GM06990 (cell line): ENCODE results near the gene EDC3.
A peak's percentile ranks its signal among the peaks of the same experiment; 100 is the strongest.
"Not testable (repeated sequence)": the region's sequence is repeated elsewhere in the genome, so short reads cannot be mapped to it uniquely, and the experiment has no call there.

Experiments used
- DNase-seq: peaks from one replicate; pipeline ENCODE4 v3.0.0-alpha.2; 2011; ENCODE audit not compliant: insufficient read length; ENCODE audit errors: extremely low read depth
- H3K27me3 ChIP-seq: replicated peaks from 2 replicates; pipeline ENCODE4 v1.6.0; 2011; ENCODE audit warnings: low read length; ENCODE audit not compliant: control insufficient read depth, insufficient read depth
- H3K36me3 ChIP-seq: 2 replicates; pipeline ENCODE4 v1.5.1; 2011; ENCODE audit warnings: low read length; ENCODE audit not compliant: control insufficient read depth, insufficient read depth
- H3K4me3 ChIP-seq: replicated peaks from 2 replicates; pipeline ENCODE4 v1.5.1; 2011; ENCODE audit warnings: low read depth, mild to moderate bottlenecking, control low read depth, low read length
- TF ChIP-seq, protein P1 (sequence below): IDR thresholded peaks from 2 replicates; pipeline ENCODE4 v1.5.1; 2011; ENCODE audit warnings: low read length, control low read depth, mild to moderate bottlenecking, inconsistent platforms; ENCODE audit not compliant: insufficient read depth, poor library complexity, severe bottlenecking

The EDC3 gene

DNA sequence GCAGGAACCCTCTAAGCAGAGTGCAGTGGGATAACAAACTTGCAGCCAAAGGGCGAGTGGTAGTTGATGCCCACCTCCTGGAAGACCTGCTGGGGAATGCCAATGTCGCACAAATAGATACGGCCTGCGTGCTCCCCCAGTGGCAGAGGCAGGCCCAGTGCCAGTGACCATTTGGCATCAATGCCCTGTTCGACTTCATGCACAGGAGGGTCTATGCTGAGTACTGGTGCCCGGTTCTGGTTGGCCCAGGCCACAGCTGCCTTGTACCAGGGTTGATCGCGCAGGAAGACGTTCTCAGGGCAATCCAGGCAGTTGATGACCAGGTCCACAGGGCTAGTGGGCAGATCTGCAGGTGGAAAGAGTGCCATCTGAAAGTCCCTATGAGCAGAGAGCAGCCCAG is 63.2 kb downstream of the EDC3 start:
- DNase-seq = no peak
- Histone ChIP-seq H3K27me3 (no peaks in the 10 kb centered on the region), H3K4me3 (no peak overlapping the region), H3K36me3 (peaks cover 53% of the 10 kb centered on the region)
- TF ChIP-seq, protein P1, sequence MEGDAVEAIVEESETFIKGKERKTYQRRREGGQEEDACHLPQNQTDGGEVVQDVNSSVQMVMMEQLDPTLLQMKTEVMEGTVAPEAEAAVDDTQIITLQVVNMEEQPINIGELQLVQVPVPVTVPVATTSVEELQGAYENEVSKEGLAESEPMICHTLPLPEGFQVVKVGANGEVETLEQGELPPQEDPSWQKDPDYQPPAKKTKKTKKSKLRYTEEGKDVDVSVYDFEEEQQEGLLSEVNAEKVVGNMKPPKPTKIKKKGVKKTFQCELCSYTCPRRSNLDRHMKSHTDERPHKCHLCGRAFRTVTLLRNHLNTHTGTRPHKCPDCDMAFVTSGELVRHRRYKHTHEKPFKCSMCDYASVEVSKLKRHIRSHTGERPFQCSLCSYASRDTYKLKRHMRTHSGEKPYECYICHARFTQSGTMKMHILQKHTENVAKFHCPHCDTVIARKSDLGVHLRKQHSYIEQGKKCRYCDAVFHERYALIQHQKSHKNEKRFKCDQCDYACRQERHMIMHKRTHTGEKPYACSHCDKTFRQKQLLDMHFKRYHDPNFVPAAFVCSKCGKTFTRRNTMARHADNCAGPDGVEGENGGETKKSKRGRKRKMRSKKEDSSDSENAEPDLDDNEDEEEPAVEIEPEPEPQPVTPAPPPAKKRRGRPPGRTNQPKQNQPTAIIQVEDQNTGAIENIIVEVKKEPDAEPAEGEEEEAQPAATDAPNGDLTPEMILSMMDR = no peak

DNA sequence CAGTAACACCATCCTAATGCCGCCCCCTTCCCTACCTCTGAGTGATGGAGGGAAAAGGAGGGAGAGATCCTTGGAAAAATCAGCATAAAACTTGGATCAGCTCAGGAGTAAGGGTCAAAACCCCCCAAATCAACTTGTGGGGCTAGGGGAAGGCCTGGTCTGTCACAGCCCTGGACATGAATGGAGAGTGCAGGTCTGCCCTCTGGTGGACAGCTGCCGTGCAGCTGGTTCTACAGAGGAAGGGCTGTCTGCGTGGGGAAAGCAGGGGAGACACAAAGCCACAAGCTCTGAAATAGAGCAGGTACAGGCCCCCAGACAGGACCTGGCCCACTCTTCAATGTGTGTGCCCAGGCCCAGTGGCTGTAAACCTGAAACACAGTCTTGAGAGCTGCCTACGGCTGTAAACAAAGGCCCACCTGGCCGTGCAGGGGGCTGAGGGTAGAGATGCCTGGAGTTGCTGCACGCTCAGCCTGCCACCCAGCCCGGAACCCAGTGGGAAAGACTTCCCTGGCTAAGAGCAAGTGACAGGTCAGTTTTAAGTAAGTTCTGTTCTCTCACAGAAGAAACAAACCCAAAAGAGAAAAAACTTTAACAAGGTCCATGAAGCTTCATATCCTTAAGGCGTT is 63.8 kb downstream of the EDC3 start:
- peaks cover 53% of the 10 kb centered on the region for H3K36me3 ChIP-seq
- no peak for DNase-seq
- H3K27me3 ChIP-seq = no peaks in the 10 kb centered on the region
- TF ChIP-seq, protein P1 = peak; percentile 97
- H3K4me3 ChIP-seq = no peak overlapping the region

DNA sequence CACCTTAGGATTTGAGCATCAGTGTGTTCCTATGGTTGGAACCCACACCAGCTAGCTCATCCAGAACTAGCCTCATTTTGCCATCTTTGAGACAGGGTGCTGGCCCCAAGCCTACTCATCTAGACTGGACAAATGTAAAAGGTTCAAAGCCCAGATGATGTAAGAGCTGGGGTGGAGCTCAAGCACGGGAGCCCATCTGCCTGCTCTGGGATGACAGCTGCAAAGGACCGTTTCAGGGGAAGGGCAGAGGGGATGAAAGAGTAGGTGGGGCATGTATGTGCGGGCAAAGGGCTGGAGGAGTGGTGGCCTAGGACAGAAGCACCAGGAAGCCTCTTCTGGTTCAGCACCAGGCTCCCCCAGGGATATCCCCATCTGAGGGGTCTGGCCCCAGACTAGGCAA is 64.4 kb downstream of the EDC3 start:
- DNase-seq = no peak
- Histone ChIP-seq H3K27me3 (no peaks in the 10 kb centered on the region), H3K36me3 (peaks cover 56% of the 10 kb centered on the region), H3K4me3 (no peak overlapping the region)
- TF ChIP-seq, protein P1 = no peak

DNA sequence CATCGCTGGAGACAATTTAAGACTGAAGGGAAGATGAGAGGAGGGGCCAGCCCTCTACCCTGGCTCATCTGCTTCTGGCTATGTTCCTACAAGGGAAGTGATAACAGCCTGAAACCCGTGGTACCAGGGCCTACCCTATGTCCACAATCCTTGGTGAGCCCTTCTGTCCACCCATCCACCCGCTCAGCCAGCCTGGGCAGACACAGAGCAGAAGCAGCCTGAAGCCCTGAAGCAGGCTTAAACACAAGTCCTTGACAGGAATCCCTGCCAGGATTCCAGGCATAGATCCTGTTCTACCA is 64.8 kb downstream of the EDC3 start:
- peaks cover 59% of the 10 kb centered on the region for H3K36me3 ChIP-seq
- no peak for DNase-seq
- H3K4me3 ChIP-seq = no peak overlapping the region
- TF ChIP-seq, protein P1 = no peak
- H3K27me3 ChIP-seq = no peaks in the 10 kb centered on the region

DNA sequence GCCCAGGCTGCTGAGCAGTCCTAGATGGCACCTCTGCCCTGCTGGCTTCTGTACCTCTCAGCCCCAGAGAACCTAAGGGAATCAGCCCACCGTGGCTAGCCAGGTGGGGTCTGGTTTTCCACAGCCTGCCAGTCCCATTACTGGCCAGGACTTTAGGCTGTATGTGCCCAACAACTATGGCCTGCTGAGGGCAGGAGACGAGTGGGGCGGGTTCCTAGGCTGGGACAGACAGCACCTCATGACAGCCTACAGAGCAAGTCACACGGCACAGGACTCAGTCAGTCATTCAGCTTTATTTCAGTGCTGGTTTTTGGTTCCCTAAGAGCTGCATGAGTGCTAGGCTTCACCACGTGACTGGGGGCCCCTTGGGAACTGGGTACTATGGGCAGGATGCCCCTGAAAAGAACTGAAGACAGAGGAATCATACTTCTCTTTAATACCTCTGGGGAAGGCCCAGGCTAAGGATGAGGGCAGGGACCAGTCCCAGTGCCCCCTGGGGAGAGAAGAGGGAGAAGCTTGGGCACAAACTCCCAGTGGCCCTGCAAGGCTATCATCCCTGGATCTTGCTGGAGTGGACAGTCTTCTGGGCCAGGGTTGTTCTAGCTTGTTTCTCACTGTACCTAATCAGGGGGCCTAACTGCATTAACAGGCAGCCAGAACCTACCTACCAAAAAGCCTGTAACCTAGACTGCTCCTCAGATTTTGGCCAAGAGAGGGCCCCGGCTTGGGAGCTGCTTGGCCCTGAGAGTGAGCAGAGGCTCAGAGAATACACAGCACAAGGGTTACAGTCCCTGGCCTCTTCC is 65.3 kb downstream of the EDC3 start:
- peaks cover 61% of the 10 kb centered on the region for H3K36me3 ChIP-seq
- no peak overlapping the region for H3K4me3 ChIP-seq
- no peak for DNase-seq
- H3K27me3 ChIP-seq = no peaks in the 10 kb centered on the region
- TF ChIP-seq, protein P1 = no peak

DNA sequence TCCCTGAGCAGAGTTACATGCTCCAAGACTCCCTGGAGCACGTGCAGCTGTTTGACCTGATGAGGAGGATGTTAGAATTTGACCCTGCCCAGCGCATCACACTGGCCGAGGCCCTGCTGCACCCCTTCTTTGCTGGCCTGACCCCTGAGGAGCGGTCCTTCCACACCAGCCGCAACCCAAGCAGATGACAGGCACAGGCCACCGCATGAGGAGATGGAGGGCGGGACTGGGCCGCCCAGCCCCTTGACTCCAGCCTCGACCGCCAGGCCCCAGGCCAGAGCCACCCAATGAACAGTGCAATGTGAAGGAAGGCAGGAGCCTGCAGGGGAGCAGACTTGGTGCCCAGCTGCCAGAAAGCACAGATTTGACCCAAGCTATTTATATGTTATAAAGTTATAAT is 66.1 kb downstream of the EDC3 start:
- H3K4me3 ChIP-seq, H3K27me3 ChIP-seq, DNase-seq: not testable (repeated sequence)
- peaks cover 66% of the 10 kb centered on the region for H3K36me3 ChIP-seq
